Stimulated activated CD4-positive, alpha-beta T cell treated with anti-CD3 and anti-CD28 coated beads, Interleukin-12 subunit alpha, Interleukin-12 subunit beta, amount 100 ng/mL, for 48 hours (primary cell): Measurements from ENCODE around the gene IL15.
"Not testable (repeated sequence)": the region's sequence is repeated elsewhere in the genome, so short reads cannot be mapped to it uniquely, and the experiment has no call there.

Experiments
- DNase-seq, 3 donors: peaks; one replicate each; pipeline ENCODE4 v3.0.0-alpha.2; 2020; ENCODE audit warnings: low read depth in 2 of 3, low spot score in 1 of 3

IL15 gene, protein sequence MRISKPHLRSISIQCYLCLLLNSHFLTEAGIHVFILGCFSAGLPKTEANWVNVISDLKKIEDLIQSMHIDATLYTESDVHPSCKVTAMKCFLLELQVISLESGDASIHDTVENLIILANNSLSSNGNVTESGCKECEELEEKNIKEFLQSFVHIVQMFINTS

DNA sequence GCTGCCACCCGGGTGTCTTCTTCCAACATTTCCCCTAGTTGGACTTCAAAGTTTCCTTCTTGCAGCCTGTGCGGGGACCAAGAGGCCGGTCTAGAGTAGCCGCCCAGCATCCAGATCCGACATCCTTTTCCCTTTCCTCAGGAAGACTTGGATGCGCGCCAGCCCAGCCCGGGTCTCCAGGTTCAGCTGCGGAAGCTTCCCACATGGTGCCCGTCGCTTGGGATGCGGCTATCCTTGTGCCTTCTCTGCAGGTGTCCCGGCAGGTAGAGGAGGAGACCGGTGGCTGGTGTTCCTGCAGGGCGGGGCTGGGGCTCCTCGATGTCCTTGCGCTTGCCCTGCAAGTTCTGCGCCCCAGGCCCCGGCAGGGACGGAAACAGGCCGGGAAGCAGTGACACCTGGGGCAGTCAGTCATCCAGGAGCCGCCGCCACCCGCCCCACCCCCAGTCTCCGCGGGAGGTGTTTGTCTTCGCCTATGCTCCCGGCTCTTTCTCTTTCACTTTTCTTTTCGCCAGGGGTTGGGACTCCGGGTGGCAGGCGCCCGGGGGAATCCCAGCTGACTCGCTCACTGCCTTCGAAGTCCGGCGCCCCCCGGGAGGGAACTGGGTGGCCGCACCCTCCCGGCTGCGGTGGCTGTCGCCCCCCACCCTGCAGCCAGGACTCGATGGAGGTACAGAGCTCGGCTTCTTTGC lies at the start of gene IL15:
IL15 (plus strand) TSS at position 502 of the 689 bp plus-strand sequence. CDS start 82,882 bp downstream, outside the sequence.
- DNase-seq: peak; percentile 40 to 67 (median 43)

DNA sequence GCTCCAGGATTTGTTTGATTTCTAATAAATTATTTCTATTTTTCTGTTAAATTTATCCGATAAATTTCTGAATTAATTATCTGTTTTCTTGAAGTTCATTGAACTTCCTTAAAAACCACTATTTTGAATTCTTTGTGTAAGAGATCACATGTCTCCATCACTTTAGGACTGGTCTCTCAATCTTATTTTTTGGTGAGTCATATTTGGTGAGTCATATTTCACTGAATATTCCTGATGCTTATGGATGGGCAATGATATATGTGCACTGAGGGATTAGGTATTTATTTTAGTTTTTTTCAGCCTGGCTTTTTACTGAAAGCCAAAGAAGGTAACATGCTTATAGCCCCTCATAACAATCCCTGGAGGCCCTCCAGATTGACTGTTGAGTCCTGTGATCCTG lies 48.5 kb upstream of the IL15 start:
- no peak for DNase-seq

DNA sequence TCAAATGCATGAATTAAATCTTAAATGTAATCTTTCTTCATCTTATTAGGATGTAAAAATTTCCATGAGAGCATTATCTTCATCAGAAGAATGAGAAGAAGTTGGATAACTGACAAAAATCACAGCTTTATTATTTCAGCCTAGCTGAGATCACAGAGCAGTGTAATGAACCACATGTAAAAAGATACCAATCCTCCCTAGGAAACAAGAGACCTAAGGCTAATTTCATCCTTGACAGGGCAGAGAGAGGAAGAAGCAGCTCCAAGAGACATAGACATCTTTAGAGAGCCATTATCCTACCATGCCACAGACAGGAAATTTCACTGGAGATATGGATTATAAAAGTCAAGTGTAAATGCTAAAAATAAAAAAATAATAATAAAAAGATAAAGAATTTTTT lies 40.9 kb upstream of the IL15 start:
- DNase-seq: no peak

DNA sequence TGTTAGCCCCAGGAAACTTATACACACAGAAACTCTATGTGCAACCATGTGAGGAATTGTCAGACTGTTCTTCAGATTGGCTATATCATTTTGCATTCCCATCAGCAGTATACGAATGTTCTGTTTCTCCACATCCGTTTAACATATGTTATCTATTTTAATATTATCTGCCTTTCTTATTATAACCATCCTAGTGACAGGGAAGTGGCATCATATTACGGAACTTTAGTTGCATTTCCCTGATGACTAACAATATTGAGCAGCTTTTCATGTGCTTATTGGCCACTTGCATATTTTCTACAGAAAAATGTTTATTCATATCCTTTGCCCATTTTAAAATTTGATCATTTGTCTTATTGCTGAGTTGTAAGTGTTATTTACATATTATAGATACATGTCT lies 36.5 kb upstream of the IL15 start:
- DNase-seq: no peak

DNA sequence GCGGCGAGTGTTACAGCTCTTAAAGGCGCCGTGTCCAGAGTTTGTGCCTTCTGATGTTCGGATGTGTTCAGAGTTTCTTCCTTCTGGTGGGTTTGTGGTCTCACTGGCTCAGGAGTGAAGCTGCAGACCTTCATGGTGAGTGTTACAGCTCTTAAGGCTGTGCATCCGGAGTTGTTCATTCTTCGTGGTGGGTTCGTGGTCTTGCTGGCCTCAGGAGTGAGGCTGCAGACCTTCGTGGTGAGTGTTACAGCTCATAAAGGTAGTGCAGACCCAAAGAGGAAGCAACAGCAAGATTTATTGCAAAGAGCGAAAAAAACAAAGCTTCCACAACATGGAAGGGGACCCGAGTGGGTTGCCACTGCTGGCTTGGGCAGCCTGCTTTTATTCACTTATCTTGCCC lies 31.7 kb upstream of the IL15 start:
- not testable (repeated sequence) for DNase-seq

DNA sequence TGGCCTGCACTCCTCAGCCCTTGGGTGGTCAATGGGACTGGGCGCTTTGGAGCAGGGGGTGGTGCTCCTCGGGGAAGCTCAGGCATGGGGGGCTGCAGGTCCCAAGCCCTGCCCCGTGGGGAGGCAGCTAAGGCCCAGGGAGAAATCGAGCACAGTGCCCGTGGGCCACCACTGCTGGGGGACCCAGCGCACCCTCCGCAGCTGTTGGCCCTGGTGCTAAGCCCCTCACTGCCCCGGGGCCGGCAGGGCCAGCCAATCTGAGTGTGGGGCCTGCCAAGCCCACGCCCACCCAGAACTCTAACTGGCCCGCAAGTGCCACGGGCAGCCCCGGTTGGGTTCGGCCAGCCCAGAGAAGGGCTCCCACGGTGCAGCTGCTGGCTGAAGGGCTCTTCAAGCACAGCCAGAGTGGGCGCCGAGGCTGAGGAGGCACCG lies 30.9 kb upstream of the IL15 start:
- no peak for DNase-seq

DNA sequence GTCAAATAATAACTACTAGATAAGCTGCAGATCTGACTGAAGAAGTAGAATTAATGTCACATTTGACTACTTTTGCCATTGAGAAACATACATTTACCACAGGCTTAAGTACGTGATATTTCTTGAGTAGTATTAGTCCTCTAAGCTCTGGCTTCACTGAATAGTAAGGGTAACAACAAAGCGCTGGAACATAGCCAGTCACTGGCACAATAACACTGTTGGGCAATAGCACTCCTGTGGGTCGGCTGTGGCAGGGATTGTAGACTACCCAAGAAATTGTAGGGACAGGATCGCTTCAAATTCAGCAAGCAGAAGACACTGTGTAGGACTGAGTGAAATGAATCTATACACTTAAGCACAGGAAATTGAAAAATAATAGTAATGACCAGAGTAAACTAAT lies 27.1 kb upstream of the IL15 start:
- no peak for DNase-seq

DNA sequence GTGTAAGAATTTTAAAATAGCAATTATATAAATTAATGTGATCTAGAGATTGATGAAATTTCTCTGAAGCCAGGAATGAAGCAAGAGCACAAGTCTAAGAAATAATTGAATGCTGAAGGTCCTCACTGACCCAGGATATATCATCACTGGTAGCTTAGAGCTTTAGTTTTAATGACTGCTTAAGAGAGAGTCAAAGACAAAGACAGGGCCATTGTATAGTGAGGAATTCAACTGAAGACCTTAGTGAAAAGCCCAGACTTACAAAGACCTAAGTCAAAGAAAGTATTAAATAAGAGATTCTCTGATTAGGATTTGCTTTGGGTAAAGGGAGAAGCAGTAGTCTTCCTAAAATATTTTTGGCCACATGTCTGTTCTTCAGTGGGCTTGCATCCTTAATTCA lies 26.0 kb upstream of the IL15 start:
- DNase-seq: no peak

DNA sequence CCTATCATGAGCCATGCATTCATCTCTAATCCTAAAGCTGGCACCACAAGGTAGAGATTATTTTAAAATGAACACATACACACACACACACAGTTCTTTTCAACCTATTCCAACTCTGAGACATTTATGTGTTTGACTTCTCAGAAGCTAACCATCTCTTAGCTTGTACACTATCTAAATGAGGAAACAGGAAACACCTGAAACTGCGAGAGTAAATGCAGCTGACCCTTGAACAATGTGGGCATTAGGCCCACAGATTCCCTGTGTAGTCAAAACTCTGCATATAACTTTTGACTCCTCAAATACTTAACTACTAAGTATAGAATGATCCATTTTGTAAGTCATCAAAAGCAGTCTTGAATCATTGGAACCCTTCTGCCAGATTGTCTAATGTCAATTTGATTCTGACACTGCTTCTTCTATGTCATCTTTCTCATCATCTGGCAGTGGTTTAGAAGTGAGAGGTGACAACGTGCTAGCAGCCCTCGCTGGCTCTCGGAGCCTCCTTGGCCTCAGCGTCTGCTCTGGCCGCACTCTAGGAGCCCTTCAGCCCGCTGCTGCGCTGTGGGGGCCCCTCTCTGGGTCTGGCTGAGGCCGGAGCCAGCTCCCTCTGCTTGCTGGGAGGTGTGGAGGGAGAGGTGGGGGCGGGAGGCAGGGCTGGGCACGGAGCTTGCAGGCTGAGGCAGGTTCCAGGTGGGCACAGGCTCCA lies 21.4 kb upstream of the IL15 start:
- no peak for DNase-seq

DNA sequence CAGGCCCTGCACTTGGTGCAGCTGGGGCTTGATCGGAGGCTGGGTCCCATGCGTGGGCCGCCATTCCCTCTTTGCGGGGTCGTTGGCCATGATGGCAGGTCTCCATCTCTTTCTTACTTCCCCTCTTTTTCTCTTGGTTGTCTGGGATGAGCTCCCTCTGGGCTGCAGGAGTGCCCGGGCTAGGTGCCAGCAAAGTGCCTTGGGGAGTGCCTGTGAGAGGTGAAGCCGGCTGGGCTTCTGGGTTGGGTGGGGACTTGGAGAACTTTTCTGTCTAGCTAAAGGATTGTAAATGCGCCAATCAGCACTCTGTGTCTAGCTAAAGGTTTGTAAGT lies 20.8 kb upstream of the IL15 start:
- not testable (repeated sequence) for DNase-seq

DNA sequence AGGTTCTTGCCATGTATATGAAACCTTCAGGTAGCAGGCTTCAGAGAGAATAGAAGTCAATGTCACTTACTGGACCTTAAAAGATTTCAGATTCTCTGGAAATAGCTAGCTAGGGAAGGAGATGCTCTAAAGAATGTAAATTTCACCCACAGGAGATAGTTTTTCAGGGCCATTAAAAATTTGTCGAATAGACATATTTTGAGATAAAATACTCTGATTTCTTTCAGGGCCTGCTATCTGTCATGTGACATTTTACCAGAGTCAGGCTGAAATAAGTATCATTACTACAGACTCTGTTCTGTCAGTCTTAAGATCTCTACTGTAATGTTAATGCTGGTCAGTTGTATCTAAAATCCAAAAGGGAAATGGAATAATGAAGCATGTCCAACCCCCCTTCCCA lies 15.7 kb upstream of the IL15 start:
- DNase-seq: no peak

DNA sequence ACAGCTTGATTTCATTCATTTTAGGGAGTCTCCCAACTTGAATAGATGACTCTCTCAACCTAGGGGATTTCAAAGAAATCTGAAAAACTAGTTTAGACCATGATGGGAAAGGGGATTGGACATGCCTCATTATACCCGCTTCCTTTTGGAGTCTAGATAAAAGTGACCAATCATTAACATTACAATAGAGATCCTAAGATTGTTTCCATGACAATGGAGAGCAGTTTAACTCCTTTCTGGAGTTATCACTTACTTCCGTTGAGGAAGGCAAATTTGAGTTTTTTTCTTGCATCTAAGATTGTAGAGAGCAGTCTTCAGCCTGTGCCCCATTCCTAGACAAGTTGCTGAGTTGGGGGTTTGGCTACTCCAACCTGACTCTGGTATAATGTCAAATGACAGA lies 11.4 kb upstream of the IL15 start:
- DNase-seq: no peak

DNA sequence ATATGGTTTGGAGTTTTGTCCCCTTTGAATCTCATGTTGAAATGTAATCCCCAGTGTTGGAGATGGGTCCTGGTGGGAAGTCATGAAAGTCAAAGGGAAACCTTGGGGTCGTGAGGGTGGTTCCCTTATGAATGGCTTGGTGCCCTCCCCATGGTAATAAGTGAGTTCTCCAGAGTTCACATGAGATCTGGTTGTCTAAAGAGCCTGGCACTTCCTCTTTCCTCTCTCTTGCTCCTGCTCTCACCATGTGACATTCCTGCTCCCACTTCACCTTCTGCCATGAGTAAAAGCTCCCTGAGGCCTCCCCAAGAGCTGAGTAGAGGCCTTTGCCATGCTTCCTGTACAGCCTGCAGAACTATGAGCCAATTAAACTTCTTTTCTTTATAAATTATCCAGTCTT lies 5.5 kb upstream of the IL15 start:
- DNase-seq: no peak

DNA sequence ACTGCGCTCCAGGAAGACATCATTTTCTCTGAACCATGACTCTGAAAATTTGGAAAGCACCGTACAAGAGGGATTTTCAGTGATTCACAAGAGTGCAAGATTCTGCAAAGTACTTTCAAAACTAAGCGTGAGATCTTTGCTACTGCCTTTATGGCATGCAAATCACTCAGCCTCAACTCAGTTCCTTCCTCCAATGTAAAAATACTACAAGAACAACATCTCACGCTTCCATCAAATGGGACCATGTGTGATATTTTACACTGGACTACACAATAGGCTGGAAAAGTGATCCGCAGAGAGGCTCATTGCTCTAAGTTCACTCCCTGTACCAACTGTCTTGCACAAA lies 674 bp upstream of the IL15 start:
- no peak for DNase-seq

DNA sequence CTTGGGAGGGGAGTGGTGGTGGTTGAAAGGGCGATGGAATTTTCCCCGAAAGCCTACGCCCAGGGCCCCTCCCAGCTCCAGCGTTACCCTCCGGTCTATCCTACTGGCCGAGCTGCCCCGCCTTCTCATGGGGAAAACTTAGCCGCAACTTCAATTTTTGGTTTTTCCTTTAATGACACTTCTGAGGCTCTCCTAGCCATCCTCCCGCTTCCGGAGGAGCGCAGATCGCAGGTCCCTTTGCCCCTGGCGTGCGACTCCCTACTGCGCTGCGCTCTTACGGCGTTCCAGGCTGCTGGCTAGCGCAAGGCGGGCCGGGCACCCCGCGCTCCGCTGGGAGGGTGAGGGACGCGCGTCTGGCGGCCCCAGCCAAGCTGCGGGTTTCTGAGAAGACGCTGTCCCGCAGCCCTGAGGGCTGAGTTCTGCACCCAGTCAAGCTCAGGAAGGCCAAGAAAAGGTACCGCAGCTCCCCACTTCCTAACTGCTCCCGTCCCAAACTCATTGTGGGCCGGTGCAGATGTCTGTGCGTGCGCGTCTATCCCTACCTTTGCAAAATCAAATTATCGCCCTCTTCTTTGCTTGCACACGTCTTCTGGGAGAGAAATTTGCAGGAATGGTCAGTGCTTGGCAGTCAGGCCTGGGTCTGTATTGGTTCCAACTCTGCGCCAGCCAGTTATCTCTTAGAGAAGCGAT lies 533 bp downstream of the IL15 start:
- DNase-seq: peak in 1 of 3 donors; percentile 2

DNA sequence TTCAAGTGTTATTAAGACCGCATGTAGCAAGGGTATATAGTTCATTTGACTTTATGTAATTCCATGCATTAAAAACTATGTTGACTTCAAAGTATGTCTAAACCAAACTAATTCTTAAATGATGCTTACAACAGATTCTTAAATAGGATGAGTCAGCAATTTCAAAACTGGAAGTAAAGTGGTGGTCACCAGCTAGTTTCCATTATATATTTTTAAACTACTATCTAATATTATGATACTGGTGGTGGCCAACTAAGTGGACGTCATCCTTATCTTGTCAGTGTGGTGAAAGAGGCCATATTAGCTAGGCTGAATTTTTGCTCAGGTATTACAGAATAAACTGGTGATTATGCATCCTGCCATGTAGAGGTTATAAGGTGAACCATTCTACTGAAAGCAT lies 1.2 kb downstream of the IL15 start:
- DNase-seq: no peak

DNA sequence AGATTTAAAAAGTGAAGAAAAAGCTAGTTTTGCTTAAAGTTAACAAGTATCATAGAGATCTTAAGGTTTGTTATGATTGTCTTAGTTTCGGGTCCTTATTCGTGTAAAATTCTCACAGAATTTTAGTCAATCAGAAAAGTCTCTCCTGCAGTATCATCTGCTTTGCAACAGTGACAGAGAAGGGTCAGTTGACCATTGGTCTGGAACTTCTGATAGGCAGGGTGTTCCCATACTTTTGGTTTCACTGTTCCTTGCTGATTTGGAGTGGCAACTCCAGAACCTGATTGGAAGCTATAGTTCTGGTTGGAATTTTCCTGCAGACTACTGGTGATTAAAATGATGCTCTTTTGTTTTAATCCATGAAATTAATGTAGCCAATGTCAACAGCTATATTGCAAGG lies 1.8 kb downstream of the IL15 start:
- DNase-seq: no peak

DNA sequence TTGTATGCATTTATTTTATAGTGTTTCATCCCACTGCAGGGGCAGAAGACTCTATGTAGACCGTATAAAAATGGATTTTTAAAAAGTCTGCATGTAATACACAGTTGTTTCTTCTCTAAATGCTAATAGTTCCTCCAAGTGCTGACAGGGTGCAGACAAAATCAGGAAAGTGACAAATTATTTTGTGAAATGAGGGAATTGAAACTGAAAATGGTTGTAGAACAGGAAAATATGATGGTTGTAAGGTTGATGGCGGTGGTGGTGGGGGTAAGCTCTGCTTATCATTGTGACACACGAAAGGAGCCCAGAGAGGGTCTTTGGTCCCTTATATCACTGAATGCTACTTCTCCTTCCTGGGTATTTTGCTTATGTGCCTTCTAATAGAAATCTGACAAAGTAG lies 4.3 kb downstream of the IL15 start:
- no peak for DNase-seq

DNA sequence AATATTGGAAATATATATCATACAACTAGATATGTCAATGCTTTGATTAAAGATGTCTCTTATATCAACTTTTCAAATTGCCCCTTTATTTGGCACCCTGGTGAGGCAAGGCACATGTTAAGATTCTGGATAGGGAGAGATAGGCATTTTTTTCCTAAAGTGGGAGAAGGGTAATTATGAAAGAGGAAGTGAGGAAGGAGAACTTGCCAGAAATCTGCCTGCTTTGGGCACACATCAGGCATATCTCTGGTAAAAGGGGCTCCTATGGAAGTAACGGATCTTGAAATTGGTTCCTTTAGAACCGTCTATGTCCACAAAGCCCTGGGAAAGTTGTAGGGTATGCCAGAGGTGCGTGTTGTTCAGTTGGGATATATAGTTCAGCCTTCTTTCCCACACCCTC lies 5.7 kb downstream of the IL15 start:
- DNase-seq: no peak

DNA sequence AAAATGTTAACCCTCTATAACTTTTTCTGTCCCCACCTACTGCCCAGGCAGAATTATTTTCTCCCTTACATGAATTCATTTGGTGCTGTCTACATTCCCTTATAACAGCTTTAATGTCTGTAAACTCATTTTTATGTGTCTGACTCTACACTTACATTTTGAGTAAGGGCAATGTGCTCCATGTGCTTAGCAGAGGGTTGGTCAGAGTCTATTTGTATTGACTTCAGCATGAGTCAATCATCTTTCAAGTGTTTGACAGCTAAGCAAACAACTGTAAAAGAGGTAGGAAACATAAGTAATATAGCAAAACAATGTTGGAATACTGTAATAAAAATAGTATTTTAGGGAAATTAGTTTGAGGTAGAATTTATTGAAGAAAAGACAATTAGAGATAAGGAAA lies 6.3 kb downstream of the IL15 start:
- DNase-seq: no peak

DNA sequence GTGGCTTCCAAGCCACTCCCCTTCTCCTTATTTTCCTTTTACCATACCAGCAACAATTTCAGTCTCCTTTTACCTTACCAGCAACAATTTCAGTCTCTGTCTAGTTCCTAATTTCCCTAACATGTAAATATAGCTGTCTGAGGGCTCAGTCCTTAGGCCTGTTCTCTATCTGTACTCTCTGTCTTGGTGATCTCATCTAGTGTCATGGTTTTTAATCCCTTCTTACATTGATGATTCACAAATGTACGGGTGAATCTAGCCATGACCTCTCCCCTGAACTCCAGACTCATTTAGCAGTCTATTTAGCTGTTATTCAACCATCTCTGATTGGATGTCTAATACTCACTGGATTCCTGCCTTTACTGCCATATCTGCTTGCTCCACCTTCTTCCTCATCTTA lies 7.2 kb downstream of the IL15 start:
- no peak for DNase-seq

DNA sequence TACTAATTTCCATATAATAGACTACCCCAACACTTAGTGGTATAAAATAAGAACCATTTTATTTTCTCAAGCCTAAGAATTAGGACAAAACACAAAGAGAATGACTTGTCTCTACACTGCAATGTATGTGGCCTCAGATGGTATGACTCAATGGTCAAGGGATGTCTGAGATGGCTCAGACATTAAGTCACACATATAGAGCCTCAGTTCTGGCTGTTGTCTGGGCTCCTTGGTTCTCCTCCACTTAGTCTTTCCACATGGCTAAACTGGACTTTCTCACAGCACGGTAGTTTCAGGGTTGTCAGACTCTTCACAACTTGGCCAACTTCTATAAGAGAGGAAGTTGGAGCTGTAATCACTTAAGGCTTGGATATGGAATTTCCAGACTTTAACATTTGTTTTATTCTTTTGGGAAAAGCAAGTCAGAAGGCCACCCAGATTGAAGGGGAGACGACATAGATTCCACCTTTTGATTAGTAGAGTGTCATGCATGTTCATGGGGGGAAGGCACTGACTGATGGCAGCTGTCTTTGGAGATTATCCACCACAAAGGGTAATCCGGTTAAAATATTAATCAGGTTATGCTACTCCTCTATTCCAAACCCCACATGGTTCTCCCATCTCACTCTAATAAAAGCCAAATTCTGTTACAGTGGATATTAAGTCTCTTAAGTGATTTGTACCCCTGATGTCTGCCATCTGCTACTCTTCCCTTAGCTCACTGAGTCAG lies 9.4 kb downstream of the IL15 start:
- DNase-seq: no peak
